Keratinocyte (primary cell): ENCODE measurements around the gene CCDC149. TPM values are rescaled to one million over a fixed set of nuclear protein-coding genes. Genes with fewer than 3 reads are reported as not detected.

Experiments
- DNase-seq: peaks from one replicate; pipeline ENCODE4 v3.0.0-alpha.2; 2011; ENCODE audit warnings: low read depth, missing footprints, low spot score
- FAIRE-seq: peaks from 2 replicates; lab custom pipeline; 2011; peaks lifted over from hg19 to GRCh38; lab: Jason Lieb, UNC
- H2AFZ ChIP-seq: 2 replicates; pipeline ENCODE4 v1.6.0; 2012; ENCODE audit warnings: low read length, control low read depth, inconsistent platforms; ENCODE audit not compliant: control insufficient read depth
- H3K27ac ChIP-seq: 2 replicates; pipeline ENCODE4 v1.5.1; 2011; ENCODE audit warnings: low read length; ENCODE audit not compliant: control insufficient read depth, insufficient read depth
- H3K27me3 ChIP-seq: 3 replicates; pipeline ENCODE4 v1.6.0; 2011; ENCODE audit warnings: low read length; ENCODE audit not compliant: control insufficient read depth, insufficient read depth; ENCODE audit errors: extremely low read depth
- H3K36me3 ChIP-seq, 2 experiments: 2 replicates in 1 of 2; 3 replicates in 1 of 2; pipeline ENCODE4 v1.5.1; 2011; ENCODE audit warnings: low read length in 2 of 2, mild to moderate bottlenecking in 1 of 2; ENCODE audit not compliant: control insufficient read depth in 2 of 2, insufficient read depth in 2 of 2; ENCODE audit errors: extremely low read depth in 1 of 2
- H3K4me1 ChIP-seq: 3 replicates; pipeline ENCODE4 v1.5.1; 2011; ENCODE audit warnings: low read length; ENCODE audit not compliant: control insufficient read depth, insufficient read depth; ENCODE audit errors: extremely low read depth
- H3K4me2 ChIP-seq: 3 replicates; pipeline ENCODE4 v1.6.0; 2011; ENCODE audit warnings: low read depth, low read length; ENCODE audit not compliant: control insufficient read depth, insufficient read depth; ENCODE audit errors: extremely low read depth
- H3K4me3 ChIP-seq, 3 experiments: fragments of 200-600 bp in 1 of 3; sonication (generic) in 1 of 3; 2 replicates in 2 of 3; 3 replicates in 1 of 3; pipeline ENCODE4 v1.5.1; 2011 to 2016; ENCODE audit warnings: low read length in 3 of 3, mild to moderate bottlenecking in 3 of 3, control low read depth in 2 of 3, inconsistent platforms in 1 of 3, low read depth in 1 of 3, mixed read lengths in 1 of 3, mixed run types in 1 of 3, moderate library complexity in 1 of 3; ENCODE audit not compliant: control insufficient read depth in 2 of 3, insufficient read depth in 2 of 3; ENCODE audit errors: extremely low read depth in 1 of 3
- H3K79me2 ChIP-seq: 2 replicates; pipeline ENCODE4 v1.6.0; 2012; ENCODE audit warnings: low read length; ENCODE audit not compliant: control insufficient read depth, insufficient read depth
- H3K9ac ChIP-seq: 3 replicates; pipeline ENCODE4 v1.6.0; 2011; ENCODE audit warnings: low read length; ENCODE audit not compliant: control insufficient read depth, insufficient read depth; ENCODE audit errors: extremely low read depth
- H3K9me1 ChIP-seq: 3 replicates; pipeline ENCODE4 v1.6.0; 2011; ENCODE audit warnings: low read length; ENCODE audit not compliant: control insufficient read depth, insufficient read depth; ENCODE audit errors: extremely low read depth
- H3K9me3 ChIP-seq: 2 replicates; pipeline ENCODE4 v1.5.1; 2012; ENCODE audit warnings: low read depth, low read length; ENCODE audit not compliant: control insufficient read depth
- H4K20me1 ChIP-seq: 3 replicates; pipeline ENCODE4 v1.6.0; 2011; ENCODE audit warnings: low read length; ENCODE audit not compliant: control insufficient read depth, insufficient read depth; ENCODE audit errors: extremely low read depth
- EZH2 ChIP-seq: IDR thresholded peaks from one replicate; pipeline ENCODE4 v1.6.1; 2012; ENCODE audit warnings: inconsistent platforms, mild to moderate bottlenecking, low read length, moderate library complexity
- dilution Hi-C: fragments of 300-500 bp; cut with MboI; formaldehyde crosslinking; loops from one replicate; pipeline ENCODE4 v1.7.0; 2020; ENCODE audit warnings: low sequenced_read_pairs; ENCODE audit not compliant: extremely low pct_ligation_motif_present
- polyA plus RNA-seq, 5 experiments: library from polyadenylated mRNA; depleted of rRNA in 3 of 5; stranded (reverse) in 3 of 5; stranded (forward) in 1 of 5; unstranded in 1 of 5; fragments of >200 nt; gene quantifications; 1 replicate in 1 of 5; 2 replicates in 3 of 5; 3 replicates in 1 of 5; pipeline versions ENCODE4 v1.2.1 to v1.2.3, GENCODE V29; 2011 to 2012; ENCODE audit warnings: missing spikeins in 2 of 5, low read depth in 1 of 5, low replicate concordance in 1 of 5
- TF ChIP-seq, protein P1 (sequence below), 3 experiments: IDR thresholded peaks in 1 of 3; conservative IDR thresholded peaks in 1 of 3; optimal IDR thresholded peaks in 1 of 3; 2 replicates in 2 of 3; 3 replicates in 1 of 3; pipeline versions ENCODE3 to v1.5.1; 2011; ENCODE audit warnings: low read length in 3 of 3, mild to moderate bottlenecking in 3 of 3, moderate library complexity in 2 of 3, control low read depth in 1 of 3, inconsistent platforms in 1 of 3; ENCODE audit not compliant: insufficient read depth in 2 of 3; ENCODE audit errors: extremely low read depth in 1 of 3

The CCDC149 gene
- polyA plus RNA-seq, 1 donor (not counting 4 experiments of a cell fraction or from before 2014, with no cell fraction given), result 2.1 TPM

- Histone ChIP-seq H3K27ac (no peak within 1 kb of the TSS), H3K27me3 (peaks cover 30% of the 10 kb centered on the region), H4K20me1 (no peaks in the 10 kb centered on the region), H3K4me3 (no peak within 1 kb of the TSS), H3K9me1 (no peaks in the 10 kb centered on the region), H3K79me2 (no peaks in the 10 kb centered on the region), H3K4me1 (no peaks in the 10 kb centered on the region), H2AFZ (no peak within 1 kb of the TSS), H3K9me3 (no peaks in the 10 kb centered on the region), H3K9ac (no peak within 1 kb of the TSS), H3K4me2 (no peak within 1 kb of the TSS), H3K36me3 (no peaks in the 10 kb centered on the region)
- dilution Hi-C loops, result no loop called here
- no peak for DNase-seq
- no peak for FAIRE-seq
- TF ChIP-seq, protein P1, sequence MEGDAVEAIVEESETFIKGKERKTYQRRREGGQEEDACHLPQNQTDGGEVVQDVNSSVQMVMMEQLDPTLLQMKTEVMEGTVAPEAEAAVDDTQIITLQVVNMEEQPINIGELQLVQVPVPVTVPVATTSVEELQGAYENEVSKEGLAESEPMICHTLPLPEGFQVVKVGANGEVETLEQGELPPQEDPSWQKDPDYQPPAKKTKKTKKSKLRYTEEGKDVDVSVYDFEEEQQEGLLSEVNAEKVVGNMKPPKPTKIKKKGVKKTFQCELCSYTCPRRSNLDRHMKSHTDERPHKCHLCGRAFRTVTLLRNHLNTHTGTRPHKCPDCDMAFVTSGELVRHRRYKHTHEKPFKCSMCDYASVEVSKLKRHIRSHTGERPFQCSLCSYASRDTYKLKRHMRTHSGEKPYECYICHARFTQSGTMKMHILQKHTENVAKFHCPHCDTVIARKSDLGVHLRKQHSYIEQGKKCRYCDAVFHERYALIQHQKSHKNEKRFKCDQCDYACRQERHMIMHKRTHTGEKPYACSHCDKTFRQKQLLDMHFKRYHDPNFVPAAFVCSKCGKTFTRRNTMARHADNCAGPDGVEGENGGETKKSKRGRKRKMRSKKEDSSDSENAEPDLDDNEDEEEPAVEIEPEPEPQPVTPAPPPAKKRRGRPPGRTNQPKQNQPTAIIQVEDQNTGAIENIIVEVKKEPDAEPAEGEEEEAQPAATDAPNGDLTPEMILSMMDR (optimal IDR thresholded peaks at IDR 0.05 in 1 of 3, IDR thresholded peaks at IDR 0.05 in 1 of 3, conservative IDR thresholded peaks at IDR 0.05 in 1 of 3; ENCODE audit: extremely low read depth in 1 of 3, insufficient read depth in 2 of 3, low read length in 3 of 3), result no peak
- TF ChIP-seq EZH2, result no peak
These were observed 117.8 kb downstream of the CCDC149 start, which contains the start of gene SOD3 for GRCh38 chr4:24794916-24795665. Gene SOD3, plus strand, starts transcription at chr4:24795573. Its CDS starts 3,949 bp downstream, at chr4:24799522.

DNA sequence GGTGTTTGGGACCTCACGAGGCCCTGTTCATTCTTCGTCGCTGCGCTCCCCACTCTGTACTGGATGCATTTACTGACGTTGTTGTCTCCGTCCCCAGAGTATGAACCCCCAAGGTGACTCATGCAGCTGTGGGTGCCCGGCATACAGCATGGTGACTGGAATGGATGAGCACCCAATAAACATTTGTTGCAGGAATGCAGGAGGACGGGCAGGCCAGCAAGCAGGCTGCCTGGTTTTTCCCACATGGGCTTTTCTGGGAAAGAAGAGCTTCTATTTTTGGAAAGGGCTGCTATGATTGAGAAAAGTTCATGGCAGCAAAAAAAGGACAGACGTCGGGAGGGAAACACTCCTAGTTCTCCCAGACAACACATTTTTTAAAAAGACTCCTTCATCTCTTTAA lies 118.4 kb downstream of the CCDC149 start:
- dilution Hi-C loops, result no loop called here
- no peak for FAIRE-seq
- Histone ChIP-seq H4K20me1 (no peaks in the 10 kb centered on the region), H3K9me3 (no peaks in the 10 kb centered on the region), H3K4me2 (no peak overlapping the region), H3K9me1 (no peaks in the 10 kb centered on the region), H3K27ac (no peak overlapping the region), H2AFZ (no peak overlapping the region), H3K36me3 (no peaks in the 10 kb centered on the region), H3K4me3 (no peak overlapping the region), H3K4me1 (no peaks in the 10 kb centered on the region), H3K27me3 (peaks cover 25% of the 10 kb centered on the region), H3K79me2 (no peaks in the 10 kb centered on the region), H3K9ac (no peak overlapping the region)
- TF ChIP-seq EZH2, result no peak
- TF ChIP-seq, protein P1 (optimal IDR thresholded peaks at IDR 0.05 in 1 of 3, IDR thresholded peaks at IDR 0.05 in 1 of 3, conservative IDR thresholded peaks at IDR 0.05 in 1 of 3; ENCODE audit: extremely low read depth in 1 of 3, insufficient read depth in 2 of 3, low read length in 3 of 3), result no peak
- no peak for DNase-seq
